Measurements from ENCODE around the gene SPARCL1. TPM values are rescaled to one million over a fixed set of nuclear protein-coding genes. Genes with fewer than 3 reads are reported as not detected.

Gene SPARCL1
- total RNA-seq, 4 donors from 2014 or later, result 1,025 to 1,777 (median 1,327) TPM

GRCh38 chr4:87540146-87541058 lies 11.2 kb upstream of the SPARCL1 start:
- Histone ChIP-seq H3K27me3 (no peaks in the 10 kb centered on the region), H3K4me3 (no peak overlapping the region), H3K4me1 (peaks cover 0 to 4% of the 10 kb centered on the region in 2 donors), H3K27ac (peak overlapping the region; percentile 86 to 94), H3K36me3 (no peaks in the 10 kb centered on the region), H3K9me3 (no peaks in the 10 kb centered on the region)
- TF ChIP-seq POLR2A (IDR thresholded peaks at IDR 0.05) (peak; percentile 30 to 48), CTCF (IDR thresholded peaks at IDR 0.05) (no peak)
- peak; percentile 70 to 87 for DNase-seq
- intact Hi-C loops (cut with DNase I; ENCODE audit: low total_unique reads), result no loop called here

DNA sequence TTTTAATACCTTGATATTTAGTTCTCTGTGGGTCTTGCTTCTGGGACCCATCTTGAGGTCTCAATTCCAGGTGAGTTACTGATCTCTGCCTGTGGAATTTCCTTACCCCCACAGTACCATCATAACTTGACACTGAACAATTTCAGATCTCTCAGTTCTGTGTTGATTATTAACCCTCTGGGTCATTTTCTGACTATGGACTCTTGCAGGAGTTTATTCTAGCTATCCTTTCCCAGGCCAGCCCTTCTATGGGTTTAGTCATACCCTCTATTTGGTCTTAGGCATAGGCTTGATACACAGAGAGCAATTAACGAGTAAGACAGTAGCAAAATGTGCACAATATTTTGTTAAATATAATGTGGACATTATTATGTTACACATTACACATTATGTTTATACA lies 3.7 kb upstream of the SPARCL1 start:
- H3K27me3 ChIP-seq, result no peaks in the 10 kb centered on the region
- DNase-seq, result no peak
- no peaks in the 10 kb centered on the region for H3K9me3 ChIP-seq
- no peak overlapping the region for H3K4me3 ChIP-seq
- H3K36me3 ChIP-seq, result no peaks in the 10 kb centered on the region
- H3K4me1 ChIP-seq, result peaks cover 0 to 6% of the 10 kb centered on the region in 2 donors
- TF ChIP-seq POLR2A (IDR thresholded peaks at IDR 0.05) (no peak), CTCF (IDR thresholded peaks at IDR 0.05) (no peak)
- peak overlapping the region; percentile 95 to 99 for H3K27ac ChIP-seq
- intact Hi-C loops (cut with DNase I; ENCODE audit: low total_unique reads), result no loop called here

DNA sequence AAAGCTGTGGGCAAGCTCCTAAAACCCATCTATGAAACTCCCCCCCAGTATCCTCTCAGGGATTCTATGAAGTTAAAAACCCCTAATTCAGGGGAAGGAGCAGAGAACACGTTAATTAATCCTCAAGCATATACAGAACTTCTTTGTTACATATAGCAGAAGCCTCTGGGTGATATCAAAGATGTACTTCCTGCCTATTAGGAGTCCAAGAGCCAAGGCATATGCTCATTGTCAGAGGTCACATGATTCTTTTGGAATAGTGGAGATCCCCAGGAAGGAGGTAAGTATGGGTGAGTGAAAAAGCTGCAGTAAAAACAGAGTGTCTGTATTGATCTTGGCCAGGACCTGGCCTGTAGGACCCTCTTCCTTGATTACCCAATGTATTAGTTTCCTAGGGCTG lies 2.9 kb upstream of the SPARCL1 start:
- intact Hi-C loops (cut with DNase I; ENCODE audit: low total_unique reads), result no loop called here
- Histone ChIP-seq H3K4me1 (peaks cover 0 to 6% of the 10 kb centered on the region in 2 donors), H3K9me3 (no peaks in the 10 kb centered on the region), H3K27me3 (no peaks in the 10 kb centered on the region), H3K27ac (peak overlapping the region; percentile 95 to 99), H3K36me3 (no peaks in the 10 kb centered on the region), H3K4me3 (no peak overlapping the region)
- TF ChIP-seq POLR2A (IDR thresholded peaks at IDR 0.05) (no peak), CTCF (IDR thresholded peaks at IDR 0.05) (no peak)
- no peak for DNase-seq

DNA sequence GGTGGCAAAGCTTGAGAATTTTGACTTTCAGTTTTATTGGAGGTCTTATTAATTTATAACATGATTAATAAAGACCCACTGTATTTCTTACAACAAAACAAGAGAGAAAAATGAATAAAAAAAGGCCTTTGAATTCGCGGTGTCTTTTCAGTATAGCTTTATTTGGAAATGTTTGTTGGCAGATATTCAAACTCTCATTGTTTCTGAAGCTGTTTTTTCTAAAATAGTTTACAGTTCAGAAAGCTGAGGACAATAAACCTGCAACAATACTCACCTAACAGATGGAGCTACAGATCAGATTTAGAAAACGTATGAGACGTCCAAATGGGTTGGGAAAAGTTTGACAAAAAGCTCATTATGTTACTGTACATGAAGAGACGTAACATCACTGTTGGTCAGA lies 2.4 kb upstream of the SPARCL1 start:
- peak overlapping the region; percentile 95 to 99 for H3K27ac ChIP-seq

More for the DNA sequence above, 2.4 kb upstream of the SPARCL1 start:
- TF ChIP-seq POLR2A (IDR thresholded peaks at IDR 0.05), result no peak
- TF ChIP-seq CTCF (IDR thresholded peaks at IDR 0.05), result no peak
- DNase-seq, result no peak
- Histone ChIP-seq H3K4me3 (no peak overlapping the region), H3K9me3 (no peaks in the 10 kb centered on the region), H3K27me3 (no peaks in the 10 kb centered on the region), H3K4me1 (peaks cover 0 to 6% of the 10 kb centered on the region in 2 donors), H3K36me3 (no peaks in the 10 kb centered on the region)
- intact Hi-C loops (cut with DNase I; ENCODE audit: low total_unique reads), result no loop called here
